ENCODE measurements around the gene MT1F.
"Not testable (repeated sequence)": the region's sequence is repeated elsewhere in the genome, so short reads cannot be mapped to it uniquely, and the experiment has no call there.

The MT1F gene

GRCh38 chr16:56672761-56673536 is 15.2 kb downstream of the MT1F start:
- DNase-seq (ENCODE audit: low read depth, low spot score), result no peak

GRCh38 chr16:56673921-56674320 is 16.2 kb downstream of the MT1F start:
- DNase-seq (ENCODE audit: low read depth, low spot score), result peak; percentile 41

- not testable (repeated sequence) for DNase-seq (ENCODE audit: low read depth, low spot score)
These were observed 16.8 kb downstream of the MT1F start for GRCh38 chr16:56674570-56674969.

GRCh38 chr16:56675685-56676210 is 18.0 kb downstream of the MT1F start:
- DNase-seq (ENCODE audit: low read depth, low spot score), result no peak

- no peak for DNase-seq (ENCODE audit: low read depth, low spot score)
These were observed 19.7 kb downstream of the MT1F start for GRCh38 chr16:56677474-56677873.

GRCh38 chr16:56679078-56679730 is 21.4 kb downstream of the MT1F start:
- DNase-seq (ENCODE audit: low read depth, low spot score), result no peak

GRCh38 chr16:56679818-56680217 is 22.1 kb downstream of the MT1F start:
- DNase-seq (ENCODE audit: low read depth, low spot score), result no peak

GRCh38 chr16:56681939-56682702 is 24.4 kb downstream of the MT1F start, which contains the start of gene MT1X:
MT1X (plus strand) TSS chr16:56682470; CDS start chr16:56682541, 71 bp downstream.
- peak; percentile 94 for DNase-seq (ENCODE audit: low read depth, low spot score)

GRCh38 chr16:56682703-56683397 is 25.1 kb downstream of the MT1F start:
- no peak for DNase-seq (ENCODE audit: low read depth, low spot score)

- DNase-seq (ENCODE audit: low read depth, low spot score), result no peak
These were observed 25.8 kb downstream of the MT1F start for GRCh38 chr16:56683424-56684172.

- no peak for DNase-seq (ENCODE audit: low read depth, low spot score)
These were observed 26.6 kb downstream of the MT1F start for GRCh38 chr16:56684256-56684925.

- DNase-seq (ENCODE audit: low read depth, low spot score), result no peak
These were observed 27.3 kb downstream of the MT1F start for GRCh38 chr16:56684926-56685590.

GRCh38 chr16:56686758-56687157 is 29.0 kb downstream of the MT1F start:
- DNase-seq (ENCODE audit: low read depth, low spot score), result no peak

- DNase-seq (ENCODE audit: low read depth, low spot score), result no peak
These were observed 31.0 kb downstream of the MT1F start for GRCh38 chr16:56688762-56689161.

- no peak for DNase-seq (ENCODE audit: low read depth, low spot score)
These were observed 31.4 kb downstream of the MT1F start for GRCh38 chr16:56689171-56689570.

- no peak for DNase-seq (ENCODE audit: low read depth, low spot score)
These were observed 32.8 kb downstream of the MT1F start for GRCh38 chr16:56690420-56691122.

GRCh38 chr16:56691885-56692284 is 34.1 kb downstream of the MT1F start:
- no peak for DNase-seq (ENCODE audit: low read depth, low spot score)

GRCh38 chr16:56695246-56695645 is 37.5 kb downstream of the MT1F start:
- DNase-seq (ENCODE audit: low read depth, low spot score), result no peak
